ENCODE results near the gene ABCA4.

Gene ABCA4

DNA sequence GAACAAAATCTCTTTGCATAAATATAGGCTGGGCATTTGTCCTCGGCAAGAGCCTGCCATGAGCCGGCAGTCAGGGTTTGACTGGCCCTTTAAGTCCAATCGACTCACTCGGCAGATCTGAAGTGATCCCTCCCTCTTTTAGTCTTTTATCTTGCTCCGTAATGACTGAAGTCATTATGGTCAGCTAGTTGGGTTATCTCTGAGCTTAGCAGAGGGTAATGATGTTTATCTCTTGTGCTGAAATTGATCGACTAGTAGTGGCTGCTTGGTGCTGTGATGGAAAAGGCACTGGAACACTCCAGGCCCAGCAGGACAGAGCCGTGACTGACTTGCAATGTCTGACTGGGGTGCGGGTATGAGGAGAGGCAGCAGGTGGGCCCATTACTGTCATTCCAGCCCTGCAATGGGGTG, 468 bp upstream of the ABCA4 start:
- no peak for DNase-seq

DNA sequence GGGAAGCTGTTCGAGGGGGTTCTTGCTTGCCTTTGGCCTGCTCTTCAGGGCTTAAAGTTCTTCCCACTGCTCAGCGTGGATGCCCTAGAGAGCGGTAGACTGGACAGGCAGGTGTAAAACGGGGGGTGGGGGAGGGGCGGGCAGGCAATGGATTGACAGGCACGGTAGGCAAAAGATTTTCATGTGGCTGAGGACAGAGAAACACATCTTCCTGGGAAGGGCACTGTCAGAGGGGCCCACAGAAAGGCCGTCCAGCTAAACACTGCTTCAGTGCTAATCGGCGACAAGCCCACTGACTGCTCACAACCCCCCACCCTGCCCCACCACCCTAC, 412 bp downstream of the ABCA4 start:
- no peak for DNase-seq

DNA sequence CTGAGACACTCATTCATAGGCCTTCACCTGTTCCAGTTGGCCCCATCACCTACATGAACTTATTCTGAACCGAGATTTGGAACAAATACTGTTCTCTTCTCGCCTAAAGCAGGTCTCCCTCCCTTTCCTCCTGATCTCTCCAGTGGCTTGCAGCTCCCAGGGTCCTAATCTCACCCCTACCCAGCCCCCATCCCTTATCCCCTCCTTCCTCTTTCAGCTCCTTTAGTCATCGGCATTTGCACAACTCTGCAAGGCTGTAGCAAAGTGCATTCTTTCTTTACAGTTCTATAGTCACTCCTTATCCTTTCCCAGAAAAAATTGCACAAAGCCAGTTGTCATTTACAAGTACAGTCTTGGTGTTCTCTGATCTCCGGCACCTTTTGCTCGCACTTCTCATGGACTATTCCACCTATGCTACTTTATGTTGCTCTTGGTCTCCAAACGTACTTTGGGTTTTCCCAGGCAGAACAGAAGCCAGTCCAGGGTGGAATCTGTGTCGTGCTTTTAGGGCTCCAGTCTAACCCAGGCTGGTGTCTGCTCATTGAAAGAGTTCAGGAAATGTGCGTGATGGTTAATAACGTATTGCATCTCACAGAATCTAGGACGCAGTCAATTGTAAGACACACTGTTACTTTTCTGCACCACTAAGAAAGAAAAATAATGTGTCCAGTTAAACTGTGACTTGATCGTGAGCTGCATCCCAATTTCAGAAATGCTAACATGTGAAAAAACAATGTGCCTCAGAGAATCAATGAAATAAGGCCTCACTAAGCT, 965 bp downstream of the ABCA4 start:
- no peak for DNase-seq

DNA sequence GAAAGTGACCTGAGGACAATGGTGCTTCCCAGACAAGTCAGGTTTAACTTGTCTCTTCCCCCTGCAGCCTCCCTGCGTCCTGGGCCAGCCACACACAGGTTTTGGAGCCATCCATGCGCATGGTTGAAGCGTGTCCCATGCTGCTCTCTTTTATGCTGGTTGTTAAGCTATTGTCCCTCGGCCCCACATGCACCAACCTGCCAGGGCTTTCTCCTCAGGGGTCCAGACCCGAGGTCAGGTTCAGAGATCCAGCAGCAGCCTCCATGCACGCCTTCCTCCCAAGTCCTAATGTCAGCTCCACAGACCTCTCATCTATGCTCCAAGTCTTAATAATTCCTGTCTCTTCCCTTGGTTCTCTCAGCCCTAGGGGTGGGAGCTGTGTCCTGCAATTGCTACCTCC, 1.6 kb downstream of the ABCA4 start:
- no peak for DNase-seq

DNA sequence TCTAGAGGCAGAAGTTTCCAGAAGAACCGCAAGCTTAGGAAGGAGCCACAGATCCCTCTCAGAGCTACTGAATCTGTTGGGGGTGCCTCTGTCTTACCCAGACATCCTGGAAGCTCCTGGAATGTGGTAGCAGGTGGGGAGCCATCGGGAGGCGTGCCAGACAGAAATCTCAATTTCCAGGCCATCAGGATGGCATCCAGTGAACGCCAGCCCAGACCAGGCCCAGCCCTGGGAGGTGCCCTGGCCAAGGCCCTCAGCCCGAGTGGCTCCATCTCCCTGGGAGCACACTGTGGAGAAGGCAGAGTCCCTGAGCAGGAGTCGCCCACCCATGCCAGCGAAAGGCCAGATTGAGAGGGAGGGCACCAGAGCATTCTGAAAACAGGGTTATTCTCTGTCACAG, 2.5 kb downstream of the ABCA4 start:
- no peak for DNase-seq

DNA sequence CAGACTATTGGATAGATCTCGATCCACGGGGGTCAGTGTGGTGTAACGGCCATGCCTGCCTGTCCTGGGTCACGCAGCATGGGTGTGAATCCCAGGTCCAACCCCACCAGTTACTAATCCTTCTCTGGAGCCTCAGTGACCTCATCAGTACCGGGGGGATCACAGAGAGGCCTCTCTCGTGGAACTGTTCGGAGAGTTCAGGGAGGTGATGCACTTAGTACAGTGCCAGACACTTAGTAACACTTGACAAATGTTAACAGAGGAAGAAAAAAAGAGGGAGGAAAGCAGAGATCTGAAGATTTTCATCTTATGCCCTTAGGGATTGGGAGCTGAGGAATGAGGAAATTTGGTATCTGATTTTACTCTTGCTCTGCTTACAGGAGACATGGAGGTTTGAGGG, 2.9 kb downstream of the ABCA4 start:
- no peak for DNase-seq

DNA sequence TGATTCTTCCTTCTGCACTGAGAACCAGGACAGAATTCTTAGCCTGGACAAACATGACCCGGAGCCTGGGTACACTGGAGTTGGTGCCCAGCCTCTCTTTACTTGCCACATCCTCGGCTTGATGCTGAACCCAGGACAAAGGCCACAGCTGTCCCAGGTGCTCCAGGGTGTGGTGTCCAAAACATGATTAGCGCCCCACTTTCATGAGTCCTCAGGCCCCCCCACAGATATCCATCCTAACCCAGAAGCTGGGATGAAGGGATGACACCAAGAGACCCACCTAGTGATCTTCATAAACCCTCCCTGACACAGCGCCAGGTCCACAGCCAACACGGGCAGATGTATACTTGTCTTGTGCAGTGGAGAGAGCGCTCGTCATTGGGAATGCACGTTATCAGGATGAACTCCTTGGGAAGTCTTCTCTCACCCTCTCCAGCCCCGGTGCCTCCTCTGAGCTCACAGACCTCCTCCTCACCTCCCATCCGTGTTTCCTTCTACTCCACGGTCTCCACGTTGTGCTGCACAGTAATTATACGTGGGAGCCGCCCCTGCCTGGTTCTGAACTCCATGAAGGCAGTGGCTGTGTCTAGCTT, 3.6 kb downstream of the ABCA4 start:
- no peak for DNase-seq

DNA sequence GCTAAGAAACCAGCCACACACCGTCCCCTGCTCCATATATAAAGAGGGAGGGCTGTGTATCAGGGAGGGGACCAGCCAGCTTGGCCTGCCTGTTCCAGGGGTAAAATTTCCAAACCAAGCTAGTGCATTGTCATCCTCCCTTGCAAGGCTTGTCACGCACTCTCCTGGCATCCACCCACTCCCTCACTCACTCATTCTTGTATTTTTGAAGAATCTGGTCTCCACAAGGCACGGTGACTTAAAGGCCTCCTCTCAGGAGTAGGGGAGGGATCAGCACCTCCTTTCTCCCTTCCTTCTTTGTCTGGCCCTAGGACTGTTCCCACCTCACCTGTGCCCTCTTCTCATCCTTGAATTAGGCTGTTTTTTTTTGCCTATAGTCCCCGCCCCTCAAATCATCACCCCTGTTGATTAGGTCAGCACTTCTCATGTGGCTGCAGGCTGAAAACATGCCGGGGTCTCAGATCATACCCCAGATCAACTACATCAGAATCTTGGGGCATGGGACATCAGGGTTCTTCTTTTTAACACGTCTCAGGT, 5.0 kb downstream of the ABCA4 start:
- DNase-seq: no peak

DNA sequence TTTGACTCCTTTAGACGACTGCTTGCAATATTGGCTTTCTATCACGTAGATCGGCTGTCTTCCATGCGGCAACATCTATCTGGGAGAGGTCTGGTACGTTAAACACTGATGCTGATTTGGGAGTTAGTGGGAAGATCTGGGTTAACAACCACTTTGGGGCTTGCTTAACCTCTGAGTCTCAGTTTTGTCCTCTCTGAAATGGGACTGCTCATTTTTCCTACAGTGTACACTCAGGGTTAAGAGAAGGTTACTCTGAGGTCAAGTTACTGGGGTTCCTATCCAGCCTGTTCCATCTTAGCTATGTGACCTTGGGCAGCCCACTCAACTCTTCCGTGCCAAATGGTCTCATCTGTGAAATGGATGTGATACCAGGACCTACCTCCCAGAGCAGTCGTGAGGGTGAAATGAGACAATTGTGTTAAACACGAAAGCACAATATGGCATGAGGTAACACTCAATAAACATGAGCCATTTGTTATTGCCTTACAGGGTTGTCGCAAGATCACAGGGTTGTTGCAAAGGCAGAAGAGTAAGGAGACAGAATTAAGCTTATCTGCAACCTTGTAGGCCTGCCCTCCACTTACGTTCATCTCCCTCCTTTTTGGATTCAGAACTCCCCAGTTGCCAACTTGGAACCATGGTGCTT, 5.6 kb downstream of the ABCA4 start:
- DNase-seq: no peak

DNA sequence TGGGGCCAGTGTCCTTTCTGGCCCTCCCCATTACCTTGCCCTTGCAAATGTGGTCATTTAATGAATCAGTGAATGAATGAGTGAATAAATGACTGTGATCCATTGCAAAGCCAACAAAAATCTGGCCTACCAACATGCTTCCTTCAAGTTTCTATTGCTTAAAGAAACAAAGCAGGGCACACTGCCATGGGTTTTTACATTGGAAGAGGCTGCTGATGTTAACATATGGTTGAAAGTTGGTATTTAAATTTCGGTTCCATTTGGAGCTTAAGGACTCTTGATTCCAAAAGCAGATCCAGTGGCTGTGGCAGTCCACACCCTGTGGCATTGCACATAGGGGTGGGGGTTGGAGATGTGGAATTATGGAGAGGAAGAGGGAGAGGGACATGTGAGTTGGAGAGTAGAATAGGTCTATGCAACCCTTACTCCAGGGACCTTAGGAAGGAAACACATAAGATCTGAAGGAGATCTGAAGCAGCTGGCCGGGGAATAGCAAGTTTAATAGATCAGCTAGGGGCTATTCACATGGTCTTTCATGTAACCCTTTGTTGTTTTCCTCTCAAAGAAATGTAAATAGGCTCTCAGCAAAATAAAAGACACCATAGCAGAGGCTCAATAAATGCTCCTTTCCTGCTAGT, 7.2 kb downstream of the ABCA4 start:
- DNase-seq: no peak

DNA sequence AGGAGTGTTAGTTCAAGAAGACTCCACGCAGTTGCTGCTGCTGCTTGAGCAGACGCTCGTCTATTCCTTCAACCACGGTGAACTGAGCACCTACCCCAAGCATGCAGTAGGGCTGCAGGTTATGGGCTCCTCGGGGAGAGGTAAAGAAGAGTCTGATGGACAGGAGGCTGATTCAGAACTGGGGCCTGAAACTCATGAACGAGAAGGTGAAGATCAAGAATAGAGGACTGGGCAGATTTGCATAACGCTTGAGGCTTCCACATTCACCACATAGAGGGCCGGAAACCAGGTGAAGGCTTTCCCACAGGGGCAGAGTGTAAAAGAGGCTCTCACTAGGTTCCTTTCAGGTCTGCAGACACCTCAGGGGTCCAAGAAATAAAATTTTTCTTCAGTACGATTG, 9.1 kb downstream of the ABCA4 start:
- no peak for DNase-seq

DNA sequence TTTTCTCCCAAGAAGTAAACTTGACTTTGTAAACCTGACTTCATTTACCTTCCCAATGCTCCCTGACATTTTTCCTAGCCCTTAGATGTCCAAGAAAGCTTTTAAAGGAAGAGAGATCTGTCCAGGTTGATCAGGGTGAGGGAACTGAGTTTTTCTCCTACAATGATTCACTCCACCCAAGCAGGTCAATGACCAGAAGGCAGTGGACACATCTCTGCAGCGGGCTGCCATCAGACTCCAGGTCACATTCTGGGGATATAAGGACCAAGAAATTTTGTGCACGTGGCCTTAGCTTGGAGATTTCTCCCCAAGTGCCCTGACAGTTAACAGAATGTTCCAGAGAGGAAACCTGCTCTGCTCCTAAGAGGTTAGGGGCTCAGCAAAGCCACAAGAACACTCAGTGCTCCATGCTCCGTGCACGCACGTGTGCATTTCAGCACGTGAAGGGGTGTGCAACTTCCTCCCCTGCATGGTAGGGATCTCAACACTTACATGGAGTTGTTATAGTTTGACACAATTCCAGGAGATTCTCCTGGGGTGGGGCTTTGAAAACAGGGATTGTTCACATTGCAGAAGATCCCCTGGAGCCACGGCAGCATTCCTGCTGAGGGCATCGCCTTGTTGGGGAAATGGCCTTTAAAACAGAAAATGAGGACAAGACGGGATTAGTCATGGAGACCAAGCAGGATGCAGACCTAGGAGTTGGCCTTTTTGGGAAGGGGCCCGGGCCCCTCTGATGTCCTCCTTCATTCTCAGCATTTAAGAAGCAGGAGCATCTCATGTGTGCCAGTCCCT, 9.8 kb downstream of the ABCA4 start:
- DNase-seq: no peak

DNA sequence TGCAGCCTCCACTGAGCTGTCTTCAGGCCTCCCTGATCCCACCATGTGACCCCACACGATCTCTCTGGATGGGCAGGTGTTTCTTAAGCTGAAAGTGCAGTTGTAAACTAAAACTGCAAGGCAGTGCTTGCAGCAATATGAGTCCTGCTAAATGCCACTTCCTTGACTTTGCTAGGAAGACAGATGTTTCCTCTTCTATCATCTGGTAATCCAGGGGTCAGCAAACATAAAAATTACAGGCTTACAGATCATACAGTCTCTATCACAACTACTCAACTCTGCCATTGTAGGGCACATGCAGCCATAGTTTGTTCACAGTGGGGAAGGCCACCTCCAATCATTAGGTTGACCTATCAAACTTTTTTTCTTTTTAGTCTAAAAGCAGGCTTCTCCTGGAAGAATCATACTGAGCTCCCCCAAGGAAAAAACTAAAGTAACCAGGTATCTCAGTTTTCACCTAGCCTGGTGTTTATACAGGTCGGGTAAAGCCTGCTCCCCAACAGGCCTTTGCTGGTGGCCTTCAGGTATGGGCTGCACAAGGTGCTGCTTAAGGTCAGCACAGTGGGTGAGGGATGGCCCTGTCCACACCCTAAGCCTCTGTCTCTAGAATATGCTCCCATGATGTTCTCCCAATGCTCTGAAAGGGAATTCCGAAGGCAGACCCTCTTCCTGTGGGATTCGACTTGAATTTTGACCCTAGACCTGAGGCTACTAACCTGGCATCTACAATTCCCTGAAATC, 10.8 kb downstream of the ABCA4 start:
- DNase-seq: no peak

DNA sequence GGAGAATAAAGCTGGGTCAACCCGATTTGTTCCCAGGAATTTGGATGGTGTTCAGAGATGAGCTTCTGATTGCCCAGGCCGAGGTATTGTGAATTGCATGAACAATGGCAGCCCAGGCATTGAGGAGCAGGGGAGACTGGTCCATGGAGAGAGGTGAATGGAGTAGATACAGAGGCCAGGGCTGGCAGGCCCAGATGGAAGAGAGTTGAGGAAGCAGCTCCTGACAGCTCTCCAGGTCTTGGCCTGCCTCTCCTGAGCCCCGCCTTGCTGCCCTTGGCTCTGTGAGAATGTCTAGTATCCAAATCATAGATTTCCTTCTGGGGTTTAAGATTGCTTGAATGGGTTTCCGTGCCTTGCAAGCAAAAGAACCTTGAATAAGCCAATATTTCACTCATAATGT, 11.5 kb downstream of the ABCA4 start:
- no peak for DNase-seq

DNA sequence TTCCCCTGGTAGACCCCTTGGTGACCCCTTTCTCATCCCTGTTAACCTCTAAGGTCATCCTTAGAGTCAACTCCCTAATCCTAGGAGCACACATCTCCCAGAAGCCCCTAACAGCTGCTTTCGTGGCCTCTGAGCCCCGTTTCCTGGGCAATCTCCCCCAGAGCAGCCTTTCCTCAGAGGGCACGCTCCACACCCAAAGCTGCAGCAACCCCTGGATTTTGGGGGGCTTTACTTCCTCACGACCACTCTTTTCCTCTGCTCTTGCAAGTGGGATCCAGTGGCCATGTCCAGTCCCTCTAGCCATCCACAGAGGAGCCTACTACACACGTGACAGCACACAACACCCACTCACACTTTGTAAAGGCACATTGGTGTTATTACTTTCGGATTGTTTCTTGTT, 13.8 kb downstream of the ABCA4 start:
- DNase-seq: no peak

DNA sequence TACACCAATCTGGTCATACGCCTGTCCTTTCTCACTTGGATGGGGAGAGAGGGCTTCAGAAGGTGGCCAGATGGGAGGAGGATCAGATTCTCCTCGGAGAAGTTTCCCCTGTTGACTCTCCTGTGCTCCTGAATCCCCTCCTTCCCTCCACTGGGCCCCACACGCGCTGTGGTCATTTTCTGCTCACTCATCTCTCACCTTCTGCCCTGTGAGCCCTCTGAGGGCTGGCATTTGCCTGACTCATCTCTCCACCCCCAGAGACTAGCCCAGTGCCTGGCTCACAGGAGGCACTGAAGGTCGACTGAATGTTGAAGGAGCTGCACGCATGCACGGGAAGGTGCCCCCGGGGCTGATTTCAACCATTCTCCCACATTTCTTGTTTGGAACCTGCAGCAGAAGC, 14.2 kb downstream of the ABCA4 start:
- DNase-seq: no peak

DNA sequence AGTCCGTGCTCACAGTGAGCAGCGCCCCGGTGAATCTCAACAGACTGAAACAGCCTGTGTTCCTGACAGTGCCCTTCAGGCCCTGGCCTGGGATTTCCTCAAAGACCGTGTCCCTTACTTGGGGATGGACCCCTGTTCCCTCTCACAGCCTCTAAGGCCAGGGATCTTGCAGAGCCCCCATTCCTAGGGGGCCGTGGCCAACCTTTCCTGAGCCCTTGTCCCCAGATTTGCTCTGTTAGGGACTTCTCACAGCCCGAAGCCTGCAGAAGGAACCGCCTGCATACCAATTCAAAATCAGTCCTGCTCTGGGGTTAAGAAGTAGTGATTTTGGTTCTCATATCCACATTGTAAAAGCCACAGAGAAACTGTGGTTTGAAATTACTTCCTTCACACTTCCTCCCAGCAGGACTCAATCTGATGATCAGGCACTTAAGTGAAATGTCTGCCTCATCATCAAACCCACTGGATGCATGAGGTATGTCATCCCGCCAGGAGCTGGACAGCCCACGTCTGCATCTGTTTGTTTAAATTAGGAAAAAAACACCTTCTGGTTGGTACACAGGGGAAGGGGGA, 14.9 kb downstream of the ABCA4 start:
- no peak for DNase-seq

DNA sequence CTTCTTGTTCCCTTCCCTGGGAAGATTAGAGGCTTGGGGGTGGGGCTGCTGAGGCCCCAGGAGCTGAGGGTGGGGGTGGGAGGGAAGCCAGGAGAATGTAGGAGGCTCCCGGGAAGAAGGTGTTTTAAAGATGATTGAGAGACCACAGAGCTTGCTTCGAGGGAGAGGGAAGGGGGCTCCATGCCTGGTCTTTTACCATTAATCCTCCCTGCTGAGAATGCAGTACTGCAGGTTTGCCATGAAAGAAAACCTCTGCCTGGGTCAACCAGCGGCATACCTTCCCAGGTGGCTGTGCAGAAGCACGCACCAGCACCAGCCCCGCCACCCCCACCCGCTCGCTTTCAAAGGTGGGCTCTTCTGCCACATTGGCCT, 15.4 kb downstream of the ABCA4 start:
- DNase-seq: no peak

DNA sequence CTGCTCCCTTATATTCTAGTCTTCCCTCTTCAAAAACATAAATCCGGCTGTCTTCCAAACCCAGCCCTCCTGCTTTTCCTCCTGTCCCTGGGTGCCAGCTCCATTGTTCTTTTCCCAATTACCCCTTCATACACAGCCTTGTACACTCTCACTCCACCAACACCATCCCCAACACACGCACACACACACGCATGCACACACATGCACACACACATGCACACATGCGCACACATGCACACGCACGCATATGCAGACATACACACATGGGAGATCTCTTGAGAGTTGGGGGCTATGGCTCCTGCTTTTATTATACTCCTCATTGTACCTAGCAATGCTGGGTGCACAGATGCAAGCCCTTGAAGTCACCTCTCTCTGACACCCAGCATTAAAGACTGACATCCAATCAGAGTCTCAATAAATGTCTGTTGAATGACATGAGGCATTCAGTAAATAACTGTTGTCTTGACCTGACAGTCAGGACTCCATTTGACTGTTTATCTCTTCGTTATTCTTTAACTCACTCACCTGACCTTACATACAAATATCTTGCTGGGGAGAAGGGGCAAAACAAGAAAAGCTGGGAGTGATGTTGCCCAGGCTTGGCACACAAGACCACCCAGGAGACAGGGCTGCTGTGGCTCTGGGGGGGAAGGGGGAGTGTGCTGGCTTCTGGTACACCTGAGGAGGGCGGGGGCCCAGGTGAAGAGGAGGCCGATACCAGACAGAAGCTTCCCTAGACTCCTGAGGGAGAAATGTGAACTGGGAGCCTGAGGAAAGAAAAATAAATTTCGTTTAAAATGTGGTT, 16.0 kb downstream of the ABCA4 start:
- no peak for DNase-seq

DNA sequence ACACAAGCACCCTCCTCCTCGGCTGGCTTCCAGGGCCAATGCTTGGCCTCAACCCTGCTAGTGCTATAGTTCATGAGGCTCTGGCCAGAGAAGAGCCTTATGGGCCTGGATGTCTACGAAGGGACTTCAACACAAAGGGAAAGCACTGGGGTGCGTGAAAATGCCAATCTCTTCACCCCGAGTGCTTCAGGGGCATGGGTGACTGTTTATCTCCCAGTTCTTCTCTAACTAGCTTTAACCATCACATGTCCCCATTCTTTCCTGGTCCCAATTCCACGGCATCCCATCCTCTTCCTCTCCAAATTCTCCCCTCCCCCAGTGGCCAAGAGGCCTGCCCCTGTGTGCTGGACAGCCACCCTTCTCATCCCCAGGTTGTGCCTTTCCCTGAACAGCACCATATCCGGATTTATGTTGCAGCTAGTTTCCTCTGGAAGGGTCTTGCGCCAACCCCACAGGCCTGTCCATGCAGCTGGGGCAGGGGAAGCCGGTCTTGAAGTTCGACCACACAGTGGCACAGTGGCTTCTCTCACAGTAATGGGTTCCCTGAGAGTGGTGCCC, 16.7 kb downstream of the ABCA4 start:
- DNase-seq: no peak

DNA sequence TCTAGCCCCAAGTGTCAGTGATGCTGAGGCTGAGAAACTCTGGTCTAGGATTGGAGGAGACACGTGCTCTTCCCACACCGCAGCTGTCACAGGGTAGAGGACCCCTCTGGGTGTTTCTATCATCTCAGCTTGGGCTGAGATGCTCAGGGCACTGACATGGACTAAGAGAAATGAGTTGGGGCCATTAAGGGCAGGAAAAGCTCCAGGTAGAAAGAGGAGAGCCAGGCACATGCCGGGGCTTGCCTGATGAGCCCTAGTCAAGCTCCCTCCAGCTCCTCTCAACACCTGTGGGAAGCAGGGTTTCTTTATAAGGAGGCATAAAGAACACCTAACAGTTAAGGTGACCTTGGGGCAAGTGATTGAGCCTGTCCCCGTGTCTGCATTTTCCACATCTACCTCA, 17.3 kb downstream of the ABCA4 start:
- DNase-seq: no peak
